Measurements from ENCODE around the gene URB1.

The URB1 gene

DNA sequence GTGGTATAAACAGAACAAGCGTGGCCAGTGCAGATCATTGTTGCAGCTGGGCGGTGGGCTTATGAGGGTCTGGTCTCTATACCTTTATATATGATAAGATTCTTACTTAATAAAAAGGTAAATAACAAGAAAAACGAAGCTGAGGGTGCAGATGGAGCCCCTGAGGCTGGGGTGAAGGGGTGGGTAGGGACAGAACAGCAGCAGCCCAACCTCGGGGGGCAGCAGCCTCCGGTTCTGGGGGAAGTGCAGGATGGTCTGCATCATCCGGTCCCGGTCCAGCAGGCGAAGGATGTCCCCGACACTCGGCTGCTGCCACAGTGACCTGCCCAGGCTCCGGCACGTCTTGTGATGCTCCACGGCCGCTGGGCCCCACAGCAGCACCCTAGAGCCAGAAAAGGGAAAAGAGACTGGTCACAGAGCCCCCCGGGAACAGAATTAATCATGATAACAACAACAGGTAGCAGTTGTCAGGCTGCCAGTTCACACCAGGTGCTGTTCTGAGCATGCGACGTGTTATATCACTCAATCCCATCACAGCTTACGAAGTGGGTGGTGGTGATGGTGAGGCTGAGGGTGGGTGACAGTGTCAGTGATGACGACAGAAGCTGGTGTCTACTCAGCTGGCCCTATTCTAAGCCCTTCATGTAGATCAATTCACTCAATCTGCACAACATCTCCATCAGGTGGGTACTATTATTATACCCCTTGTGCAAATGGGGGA is 58.7 kb downstream of the URB1 start (continued):
- TF ChIP-seq, protein P1, sequence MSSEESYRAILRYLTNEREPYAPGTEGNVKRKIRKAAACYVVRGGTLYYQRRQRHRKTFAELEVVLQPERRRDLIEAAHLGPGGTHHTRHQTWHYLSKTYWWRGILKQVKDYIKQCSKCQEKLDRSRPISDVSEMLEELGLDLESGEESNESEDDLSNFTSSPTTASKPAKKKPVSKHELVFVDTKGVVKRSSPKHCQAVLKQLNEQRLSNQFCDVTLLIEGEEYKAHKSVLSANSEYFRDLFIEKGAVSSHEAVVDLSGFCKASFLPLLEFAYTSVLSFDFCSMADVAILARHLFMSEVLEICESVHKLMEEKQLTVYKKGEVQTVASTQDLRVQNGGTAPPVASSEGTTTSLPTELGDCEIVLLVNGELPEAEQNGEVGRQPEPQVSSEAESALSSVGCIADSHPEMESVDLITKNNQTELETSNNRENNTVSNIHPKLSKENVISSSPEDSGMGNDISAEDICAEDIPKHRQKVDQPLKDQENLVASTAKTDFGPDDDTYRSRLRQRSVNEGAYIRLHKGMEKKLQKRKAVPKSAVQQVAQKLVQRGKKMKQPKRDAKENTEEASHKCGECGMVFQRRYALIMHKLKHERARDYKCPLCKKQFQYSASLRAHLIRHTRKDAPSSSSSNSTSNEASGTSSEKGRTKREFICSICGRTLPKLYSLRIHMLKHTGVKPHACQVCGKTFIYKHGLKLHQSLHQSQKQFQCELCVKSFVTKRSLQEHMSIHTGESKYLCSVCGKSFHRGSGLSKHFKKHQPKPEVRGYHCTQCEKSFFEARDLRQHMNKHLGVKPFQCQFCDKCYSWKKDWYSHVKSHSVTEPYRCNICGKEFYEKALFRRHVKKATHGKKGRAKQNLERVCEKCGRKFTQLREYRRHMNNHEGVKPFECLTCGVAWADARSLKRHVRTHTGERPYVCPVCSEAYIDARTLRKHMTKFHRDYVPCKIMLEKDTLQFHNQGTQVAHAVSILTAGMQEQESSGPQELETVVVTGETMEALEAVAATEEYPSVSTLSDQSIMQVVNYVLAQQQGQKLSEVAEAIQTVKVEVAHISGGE (tag by site-specific recombination; conservative IDR thresholded peaks at IDR 0.05; ENCODE audit: low read depth) = no peak
- TF ChIP-seq ZXDB (tag by site-specific recombination; IDR thresholded peaks at IDR 0.05) = no peak
- no peak for TF ChIP-seq ZIC2 (tag by site-specific recombination; IDR thresholded peaks at IDR 0.05)

DNA sequence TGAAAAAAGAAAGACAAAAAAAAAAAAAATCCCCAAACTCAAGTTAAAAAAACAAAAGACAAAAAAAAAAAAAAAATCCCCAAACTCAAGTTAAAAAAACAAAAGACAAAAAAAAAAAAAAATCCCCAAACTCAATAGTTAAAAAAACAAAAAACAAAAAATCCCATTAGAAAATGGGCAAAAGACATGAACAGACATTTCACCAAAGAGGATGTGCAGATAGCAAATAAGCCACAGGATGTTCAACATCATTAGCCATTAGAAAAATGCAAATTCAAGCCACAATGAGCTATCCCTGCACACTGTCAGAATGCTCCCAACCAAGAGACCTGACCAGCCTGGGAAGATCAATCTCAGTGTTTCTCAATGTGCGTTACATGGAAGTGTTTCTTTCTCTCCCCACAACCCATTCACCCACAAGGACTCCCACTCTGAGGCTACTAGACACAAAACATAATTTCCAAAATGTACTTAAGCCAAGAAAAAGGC is 60.3 kb downstream of the URB1 start:
- peaks cover 41 to 83% of the 10 kb centered on the region in 2 experiments for H3K36me3 ChIP-seq (ENCODE audit: control insufficient read depth in 2 of 2, insufficient read depth in 1 of 2, low read length in 2 of 2)
- ChIA-PET POLR2A (interaction anchor here (0.5 kb wide), 1 partner anchor 26 kb away, joined by 3 read pairs; no protein-coding TSS in a partner anchor), CTCF (interaction anchor here (0.6 kb wide), 1 partner anchor 1279 kb away, joined by 3 read pairs; no protein-coding TSS in a partner anchor)
- no peaks in the 10 kb centered on the region for H3K4me1 ChIP-seq (ENCODE audit: control insufficient read depth, insufficient read depth, low read length)
- TF ChIP-seq ZNF37A (tag by site-specific recombination; IDR thresholded peaks at IDR 0.05) (no peak), RBAK (tag by site-specific recombination; IDR thresholded peaks at IDR 0.05) (no peak), HOXD13 (CRISPR knock-in tag; IDR thresholded peaks at IDR 0.05; ENCODE audit: borderline replicate concordance) (no peak), ZNF214 (tag by site-specific recombination; IDR thresholded peaks at IDR 0.05; ENCODE audit: borderline replicate concordance) (no peak), GLIS2 (tag by site-specific recombination; IDR thresholded peaks at IDR 0.05) (no peak), ZNF426 (tag by site-specific recombination; IDR thresholded peaks at IDR 0.05) (no peak), ZNF169 (tag by site-specific recombination; IDR thresholded peaks at IDR 0.05) (no peak), SP3 (tag by site-specific recombination; IDR thresholded peaks at IDR 0.05) (no peak)
- TF ChIP-seq, protein P2, sequence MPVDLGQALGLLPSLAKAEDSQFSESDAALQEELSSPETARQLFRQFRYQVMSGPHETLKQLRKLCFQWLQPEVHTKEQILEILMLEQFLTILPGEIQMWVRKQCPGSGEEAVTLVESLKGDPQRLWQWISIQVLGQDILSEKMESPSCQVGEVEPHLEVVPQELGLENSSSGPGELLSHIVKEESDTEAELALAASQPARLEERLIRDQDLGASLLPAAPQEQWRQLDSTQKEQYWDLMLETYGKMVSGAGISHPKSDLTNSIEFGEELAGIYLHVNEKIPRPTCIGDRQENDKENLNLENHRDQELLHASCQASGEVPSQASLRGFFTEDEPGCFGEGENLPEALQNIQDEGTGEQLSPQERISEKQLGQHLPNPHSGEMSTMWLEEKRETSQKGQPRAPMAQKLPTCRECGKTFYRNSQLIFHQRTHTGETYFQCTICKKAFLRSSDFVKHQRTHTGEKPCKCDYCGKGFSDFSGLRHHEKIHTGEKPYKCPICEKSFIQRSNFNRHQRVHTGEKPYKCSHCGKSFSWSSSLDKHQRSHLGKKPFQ (tag by site-specific recombination; IDR thresholded peaks at IDR 0.05) = no peak
- TF ChIP-seq, protein P3, sequence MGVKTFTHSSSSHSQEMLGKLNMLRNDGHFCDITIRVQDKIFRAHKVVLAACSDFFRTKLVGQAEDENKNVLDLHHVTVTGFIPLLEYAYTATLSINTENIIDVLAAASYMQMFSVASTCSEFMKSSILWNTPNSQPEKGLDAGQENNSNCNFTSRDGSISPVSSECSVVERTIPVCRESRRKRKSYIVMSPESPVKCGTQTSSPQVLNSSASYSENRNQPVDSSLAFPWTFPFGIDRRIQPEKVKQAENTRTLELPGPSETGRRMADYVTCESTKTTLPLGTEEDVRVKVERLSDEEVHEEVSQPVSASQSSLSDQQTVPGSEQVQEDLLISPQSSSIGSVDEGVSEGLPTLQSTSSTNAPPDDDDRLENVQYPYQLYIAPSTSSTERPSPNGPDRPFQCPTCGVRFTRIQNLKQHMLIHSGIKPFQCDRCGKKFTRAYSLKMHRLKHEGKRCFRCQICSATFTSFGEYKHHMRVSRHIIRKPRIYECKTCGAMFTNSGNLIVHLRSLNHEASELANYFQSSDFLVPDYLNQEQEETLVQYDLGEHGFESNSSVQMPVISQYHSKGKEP (tag by site-specific recombination; IDR thresholded peaks at IDR 0.05) = no peak
- H3K4me3 ChIP-seq (ENCODE audit: low read depth, low read length) = no peak overlapping the region
- H3K9me3 ChIP-seq (ENCODE audit: control insufficient read depth, insufficient read depth, low read depth, low read length) = no peaks in the 10 kb centered on the region
- no peak overlapping the region for H3K27ac ChIP-seq (ENCODE audit: extremely low read depth, low read depth, low read length)

DNA sequence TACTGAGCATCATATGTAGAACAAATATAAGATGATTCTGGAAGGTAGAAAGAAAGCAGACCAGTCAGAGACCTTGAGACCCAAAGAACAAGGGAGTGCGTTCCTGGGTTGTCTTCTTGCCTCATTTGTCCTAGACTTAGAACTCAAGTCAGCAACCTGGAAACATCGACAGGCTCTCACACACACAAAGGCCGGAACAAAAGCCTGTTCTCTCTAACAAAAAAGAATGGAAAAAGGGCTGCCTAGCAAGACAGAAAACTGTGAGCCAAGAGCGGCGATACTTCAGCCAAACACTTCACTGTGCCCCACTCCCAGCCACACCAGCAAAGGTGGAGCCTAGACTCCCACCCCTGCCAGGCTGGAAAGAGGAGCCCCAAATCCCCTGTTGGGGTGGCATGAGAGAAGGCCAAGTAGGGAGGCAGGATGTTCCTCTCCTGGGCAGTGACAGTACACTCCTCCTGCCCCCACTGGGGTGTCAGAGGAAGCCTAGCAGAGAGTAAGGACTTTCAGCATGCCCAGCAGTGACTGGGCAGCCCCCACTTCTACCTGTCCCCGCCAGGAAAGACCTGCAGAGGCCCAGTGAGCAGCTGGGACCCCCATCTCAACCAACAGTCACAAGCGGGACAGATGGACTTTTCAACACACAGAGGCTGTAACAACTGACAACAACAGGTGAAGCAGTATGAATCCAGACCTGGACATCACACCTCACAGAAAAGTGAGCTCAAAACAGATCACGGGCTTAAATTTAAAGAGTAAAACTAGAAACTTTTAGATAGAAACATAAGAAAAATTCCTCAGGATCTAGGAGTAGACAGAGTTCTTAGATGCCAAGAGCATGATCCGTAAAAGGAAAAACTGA is 61.1 kb downstream of the URB1 start:
- H3K4me3 ChIP-seq (ENCODE audit: low read depth, low read length) = no peak overlapping the region
- no peaks in the 10 kb centered on the region for H3K4me1 ChIP-seq (ENCODE audit: control insufficient read depth, insufficient read depth, low read length)
- no peaks in the 10 kb centered on the region for H3K9me3 ChIP-seq (ENCODE audit: control insufficient read depth, insufficient read depth, low read depth, low read length)
- ChIA-PET CTCF (interaction anchor here (0.6 kb wide), 1 partner anchor 1280 kb away, joined by 3 read pairs; no protein-coding TSS in a partner anchor), POLR2A (interaction anchor here (0.5 kb wide), 1 partner anchor 25 kb away, joined by 3 read pairs; no protein-coding TSS in a partner anchor)
- no peak overlapping the region for H3K27ac ChIP-seq (ENCODE audit: extremely low read depth, low read depth, low read length)
- peaks cover 36 to 77% of the 10 kb centered on the region in 2 experiments for H3K36me3 ChIP-seq (ENCODE audit: control insufficient read depth in 2 of 2, insufficient read depth in 1 of 2, low read length in 2 of 2)
- TF ChIP-seq ZSCAN23 (tag by site-specific recombination; IDR thresholded peaks at IDR 0.05) (no peak), ZNF311 (tag by site-specific recombination; IDR thresholded peaks at IDR 0.05; ENCODE audit: borderline replicate concordance) (no peak), YY1 (tag by site-specific recombination; IDR thresholded peaks at IDR 0.05) (no peak)
- TF ChIP-seq, protein P1 (tag by site-specific recombination; conservative IDR thresholded peaks at IDR 0.05; ENCODE audit: low read depth) = no peak
- TF ChIP-seq, protein P4, sequence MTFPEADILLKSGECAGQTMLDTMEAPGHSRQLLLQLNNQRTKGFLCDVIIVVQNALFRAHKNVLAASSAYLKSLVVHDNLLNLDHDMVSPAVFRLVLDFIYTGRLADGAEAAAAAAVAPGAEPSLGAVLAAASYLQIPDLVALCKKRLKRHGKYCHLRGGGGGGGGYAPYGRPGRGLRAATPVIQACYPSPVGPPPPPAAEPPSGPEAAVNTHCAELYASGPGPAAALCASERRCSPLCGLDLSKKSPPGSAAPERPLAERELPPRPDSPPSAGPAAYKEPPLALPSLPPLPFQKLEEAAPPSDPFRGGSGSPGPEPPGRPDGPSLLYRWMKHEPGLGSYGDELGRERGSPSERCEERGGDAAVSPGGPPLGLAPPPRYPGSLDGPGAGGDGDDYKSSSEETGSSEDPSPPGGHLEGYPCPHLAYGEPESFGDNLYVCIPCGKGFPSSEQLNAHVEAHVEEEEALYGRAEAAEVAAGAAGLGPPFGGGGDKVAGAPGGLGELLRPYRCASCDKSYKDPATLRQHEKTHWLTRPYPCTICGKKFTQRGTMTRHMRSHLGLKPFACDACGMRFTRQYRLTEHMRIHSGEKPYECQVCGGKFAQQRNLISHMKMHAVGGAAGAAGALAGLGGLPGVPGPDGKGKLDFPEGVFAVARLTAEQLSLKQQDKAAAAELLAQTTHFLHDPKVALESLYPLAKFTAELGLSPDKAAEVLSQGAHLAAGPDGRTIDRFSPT (tag by site-specific recombination; IDR thresholded peaks at IDR 0.05) = no peak

Data from HEK293 (cell line).